Right lobe of liver (tissue), 4 donors: ENCODE data around the gene RIT1.

Source experiments
- CTCF ChIP-seq, 4 donors: fragments of 200-600 bp in 3 of 4; fragments of 450-650 bp in 1 of 4; IDR thresholded peaks; one replicate each; pipeline versions ENCODE4 v1.5.1 to v1.8.0; 2016 to 2022; ENCODE audit warnings: antibody characterized with exemption in 4 of 4, mild to moderate bottlenecking in 2 of 4
- POLR2A ChIP-seq: fragments of 450-650 bp; IDR thresholded peaks from one replicate; pipeline ENCODE4 v1.6.1; 2017; ENCODE audit warnings: antibody characterized with exemption, mild to moderate bottlenecking
- donor health status: DM: no; HTN: no; CAD: no.
- donor health status: DM: no; HTN: no; CAD: no.
- donor health status: DM: no; HTN: yes; CAD: no.

- TF ChIP-seq CTCF (IDR thresholded peaks at IDR 0.05) = no peak
- TF ChIP-seq POLR2A = no peak
Measured at GRCh38 chr1:155913969-155914757, 3.0 kb upstream of the RIT1 start.
